Endothelial cell of umbilical vein (primary cell): Measurements from ENCODE around the gene HLA-DPB1.

Source experiments
- CTCF ChIP-seq, 2 donors: IDR thresholded peaks; 1 replicate in 1 of 2; 2 replicates in 1 of 2; pipeline ENCODE4 v1.5.1; 2011; ENCODE audit warnings: low read length in 2 of 2, mild to moderate bottlenecking in 2 of 2, moderate library complexity in 2 of 2, control low read depth in 1 of 2, inconsistent platforms in 1 of 2, low read depth in 1 of 2; ENCODE audit not compliant: insufficient read depth in 1 of 2; ENCODE audit errors: extremely low read depth in 1 of 2
- FOS ChIP-seq: IDR thresholded peaks from 2 replicates; pipeline ENCODE4 v1.6.1; 2011; ENCODE audit warnings: mild to moderate bottlenecking, low read length, moderate library complexity, borderline replicate concordance; ENCODE audit not compliant: insufficient read depth

GRCh38 chr6:33072508-33073100, 3.2 kb upstream of the HLA-DPB1 start:
- no peak for TF ChIP-seq FOS
- TF ChIP-seq CTCF (IDR thresholded peaks at IDR 0.05; ENCODE audit: extremely low read depth in 1 of 2, insufficient read depth in 1 of 2, low read depth in 1 of 2, low read length in 2 of 2) = no peak
